Measurements from ENCODE around the gene CDH23.

DNA sequence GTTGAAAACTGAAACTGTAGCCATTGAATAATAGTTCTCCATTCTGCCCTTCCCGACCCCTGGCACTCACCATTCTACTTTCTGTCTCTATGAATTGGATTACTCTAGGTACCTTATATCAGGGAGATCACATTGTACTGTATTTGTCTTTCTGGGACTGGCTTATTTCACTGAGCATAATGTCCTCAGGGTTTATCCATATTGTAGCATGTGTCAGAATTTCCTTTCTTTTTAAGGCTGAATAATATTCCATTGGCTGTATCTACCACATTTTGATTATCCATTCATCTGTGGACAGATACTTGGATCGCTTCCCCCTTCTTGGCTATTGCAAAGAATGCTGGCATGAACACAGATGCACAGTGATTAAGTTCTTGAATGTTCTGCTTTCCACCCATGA, 107.4 kb downstream of the CDH23 start:
- TF ChIP-seq EP300 (IDR thresholded peaks at IDR 0.05): no peak
- TF ChIP-seq, protein P1, sequence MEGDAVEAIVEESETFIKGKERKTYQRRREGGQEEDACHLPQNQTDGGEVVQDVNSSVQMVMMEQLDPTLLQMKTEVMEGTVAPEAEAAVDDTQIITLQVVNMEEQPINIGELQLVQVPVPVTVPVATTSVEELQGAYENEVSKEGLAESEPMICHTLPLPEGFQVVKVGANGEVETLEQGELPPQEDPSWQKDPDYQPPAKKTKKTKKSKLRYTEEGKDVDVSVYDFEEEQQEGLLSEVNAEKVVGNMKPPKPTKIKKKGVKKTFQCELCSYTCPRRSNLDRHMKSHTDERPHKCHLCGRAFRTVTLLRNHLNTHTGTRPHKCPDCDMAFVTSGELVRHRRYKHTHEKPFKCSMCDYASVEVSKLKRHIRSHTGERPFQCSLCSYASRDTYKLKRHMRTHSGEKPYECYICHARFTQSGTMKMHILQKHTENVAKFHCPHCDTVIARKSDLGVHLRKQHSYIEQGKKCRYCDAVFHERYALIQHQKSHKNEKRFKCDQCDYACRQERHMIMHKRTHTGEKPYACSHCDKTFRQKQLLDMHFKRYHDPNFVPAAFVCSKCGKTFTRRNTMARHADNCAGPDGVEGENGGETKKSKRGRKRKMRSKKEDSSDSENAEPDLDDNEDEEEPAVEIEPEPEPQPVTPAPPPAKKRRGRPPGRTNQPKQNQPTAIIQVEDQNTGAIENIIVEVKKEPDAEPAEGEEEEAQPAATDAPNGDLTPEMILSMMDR (IDR thresholded peaks at IDR 0.05): no peak
- TF ChIP-seq POLR2A (IDR thresholded peaks at IDR 0.05): no peak
